Renal cortex interstitium (tissue), 11 donors: ENCODE measurements around the gene PTPRN2. TPM values are rescaled to one million over a fixed set of nuclear protein-coding genes. Genes with fewer than 3 reads are reported as not detected.

Source experiments
- DNase-seq, 11 donors: peaks; one replicate each; pipeline ENCODE4 v3.0.0-alpha.2; 2013; ENCODE audit warnings: low read depth in 9 of 11, low spot score in 4 of 11; ENCODE audit errors: extremely low read depth in 1 of 11
- polyA plus RNA-seq, 3 donors: library from polyadenylated mRNA; unstranded; fragments of 120-200 nt; gene quantifications; one replicate each; pipeline ENCODE4 v1.2.1, GENCODE V29; 2013; ENCODE audit not compliant: insufficient read length in 3 of 3

PTPRN2 gene
- polyA plus RNA-seq, 3 donors, result 6.0 to 7.7 (median 7.2) TPM

GRCh38 chr7:158002486-158003080, 585.0 kb downstream of the PTPRN2 start:
- DNase-seq, result no peak

GRCh38 chr7:158001621-158002320, 585.9 kb downstream of the PTPRN2 start:
- DNase-seq, result no peak

GRCh38 chr7:158001003-158001402, 586.6 kb downstream of the PTPRN2 start:
- no peak for DNase-seq

GRCh38 chr7:158000160-158000559, 587.5 kb downstream of the PTPRN2 start:
- DNase-seq, result no peak

GRCh38 chr7:157998884-157999552, 588.6 kb downstream of the PTPRN2 start:
- DNase-seq, result no peak

- DNase-seq, result no peak
Observed at GRCh38 chr7:157997471-157997870, 590.2 kb downstream of the PTPRN2 start.

- no peak for DNase-seq
Observed at GRCh38 chr7:157997080-157997440, 590.6 kb downstream of the PTPRN2 start.

GRCh38 chr7:157996359-157997079, 591.1 kb downstream of the PTPRN2 start:
- DNase-seq, result no peak

- DNase-seq, result no peak
Observed at GRCh38 chr7:157995815-157996214, 591.8 kb downstream of the PTPRN2 start.

- DNase-seq, result no peak
Observed at GRCh38 chr7:157994319-157994718, 593.3 kb downstream of the PTPRN2 start.

- no peak for DNase-seq
Observed at GRCh38 chr7:157993406-157994105, 594.1 kb downstream of the PTPRN2 start.

GRCh38 chr7:157992511-157993160, 595.0 kb downstream of the PTPRN2 start:
- DNase-seq, result no peak

- no peak for DNase-seq
Observed at GRCh38 chr7:157991761-157992160, 595.9 kb downstream of the PTPRN2 start.

- DNase-seq, result no peak
Observed at GRCh38 chr7:157991351-157991750, 596.3 kb downstream of the PTPRN2 start.

GRCh38 chr7:157990881-157991250, 596.8 kb downstream of the PTPRN2 start:
- DNase-seq, result no peak

- DNase-seq, result no peak
Observed at GRCh38 chr7:157990226-157990880, 597.3 kb downstream of the PTPRN2 start.

GRCh38 chr7:157989589-157989988, 598.0 kb downstream of the PTPRN2 start:
- no peak for DNase-seq

GRCh38 chr7:157987906-157988305, 599.7 kb downstream of the PTPRN2 start:
- DNase-seq, result no peak
